HG02981 (cell line): Measurements from ENCODE around the gene PRKAR1A.
"Not testable (repeated sequence)": the region's sequence is repeated elsewhere in the genome, so short reads cannot be mapped to it uniquely, and the experiment has no call there.

Source experiments
- ATAC-seq: cut with Tn5 transposase; IDR thresholded peaks from one replicate; pipeline ENCODE4 v1.9.1; 2021; ENCODE audit warnings: mild to moderate bottlenecking, moderate library complexity; ENCODE audit not compliant: unreplicated experiment

PRKAR1A gene

GRCh38 chr17:68511254-68511670, 968 bp upstream of the PRKAR1A start:
- ATAC-seq = no peak

GRCh38 chr17:68511671-68512246, 471 bp upstream of the PRKAR1A start:
- ATAC-seq = peak; percentile 41

GRCh38 chr17:68512960-68513474, 787 bp downstream of the PRKAR1A start:
- no peak for ATAC-seq

- ATAC-seq = no peak
Measured at GRCh38 chr17:68513932-68514331, 1.7 kb downstream of the PRKAR1A start.

GRCh38 chr17:68514831-68515635, 2.8 kb downstream of the PRKAR1A start:
- no peak for ATAC-seq

- ATAC-seq = no peak
Measured at GRCh38 chr17:68516732-68517131, 4.5 kb downstream of the PRKAR1A start.

GRCh38 chr17:68517605-68518004, 5.4 kb downstream of the PRKAR1A start:
- ATAC-seq = not testable (repeated sequence)

- no peak for ATAC-seq
Measured at GRCh38 chr17:68518063-68518815, 6.0 kb downstream of the PRKAR1A start.

- not testable (repeated sequence) for ATAC-seq
Measured at GRCh38 chr17:68519051-68519450, 6.8 kb downstream of the PRKAR1A start.

- no peak for ATAC-seq
Measured at GRCh38 chr17:68519911-68520310, 7.7 kb downstream of the PRKAR1A start.

- ATAC-seq = no peak
Measured at GRCh38 chr17:68522266-68522665, 10.0 kb downstream of the PRKAR1A start.

GRCh38 chr17:68526548-68526947, 14.3 kb downstream of the PRKAR1A start:
- ATAC-seq = no peak

GRCh38 chr17:68527314-68527713, 15.1 kb downstream of the PRKAR1A start:
- ATAC-seq = no peak

GRCh38 chr17:68531252-68531651, 19.0 kb downstream of the PRKAR1A start:
- ATAC-seq = no peak

- no peak for ATAC-seq
Measured at GRCh38 chr17:68532826-68533225, 20.6 kb downstream of the PRKAR1A start.

GRCh38 chr17:68533887-68534694, 21.9 kb downstream of the PRKAR1A start:
- no peak for ATAC-seq

GRCh38 chr17:68534695-68535088, 22.5 kb downstream of the PRKAR1A start:
- ATAC-seq = no peak

GRCh38 chr17:68535922-68536321, 23.7 kb downstream of the PRKAR1A start:
- ATAC-seq = no peak

- ATAC-seq = no peak
Measured at GRCh38 chr17:68539548-68540467, 27.6 kb downstream of the PRKAR1A start.

GRCh38 chr17:68540981-68541380, 28.8 kb downstream of the PRKAR1A start:
- no peak for ATAC-seq
